Measurements from ENCODE around the gene SNTB2. TPM values are rescaled to one million over a fixed set of nuclear protein-coding genes. Genes with fewer than 3 reads are reported as not detected.

Gene SNTB2
- total and polyA plus RNA-seq, 9 of the 15 experiments (the other 6 are each of a cell fraction or from before 2014, with no cell fraction given), result 1.2 to 13.7 (median 5.7) TPM

DNA sequence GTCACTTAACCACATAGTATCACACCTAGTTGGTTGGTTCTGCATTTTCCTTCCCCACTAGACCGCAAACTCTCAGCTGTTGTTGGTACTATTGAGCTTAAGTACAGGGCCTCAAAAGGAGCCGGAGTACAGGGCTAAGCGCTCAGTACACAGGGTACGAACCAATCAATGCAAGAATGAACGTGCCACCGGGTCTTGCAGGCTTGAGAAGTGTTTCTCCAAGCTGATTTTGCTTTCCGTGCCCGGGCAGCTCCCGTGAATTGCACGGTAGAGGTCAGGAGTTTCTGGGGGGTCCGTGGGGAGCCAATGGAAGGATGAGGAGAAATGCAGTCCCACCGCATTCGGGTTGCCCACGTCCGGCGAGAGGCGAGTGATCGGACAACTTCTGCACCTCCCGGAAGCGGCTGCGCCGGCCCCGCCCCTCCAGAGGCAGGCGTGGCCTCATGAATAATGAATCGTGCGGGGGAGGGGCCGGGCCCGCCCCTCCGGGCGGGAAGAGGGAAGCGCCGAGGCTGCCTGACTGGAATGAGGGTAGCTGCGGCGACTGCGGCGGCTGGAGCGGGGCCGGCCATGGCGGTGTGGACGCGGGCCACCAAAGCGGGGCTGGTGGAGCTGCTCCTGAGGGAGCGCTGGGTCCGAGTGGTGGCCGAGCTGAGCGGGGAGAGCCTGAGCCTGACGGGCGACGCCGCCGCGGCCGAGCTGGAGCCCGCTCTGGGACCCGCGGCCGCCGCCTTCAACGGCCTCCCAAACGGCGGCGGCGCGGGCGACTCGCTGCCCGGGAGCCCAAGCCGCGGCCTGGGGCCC lies at the start of gene SNTB2 (continued):
- TF ChIP-seq, protein P1, sequence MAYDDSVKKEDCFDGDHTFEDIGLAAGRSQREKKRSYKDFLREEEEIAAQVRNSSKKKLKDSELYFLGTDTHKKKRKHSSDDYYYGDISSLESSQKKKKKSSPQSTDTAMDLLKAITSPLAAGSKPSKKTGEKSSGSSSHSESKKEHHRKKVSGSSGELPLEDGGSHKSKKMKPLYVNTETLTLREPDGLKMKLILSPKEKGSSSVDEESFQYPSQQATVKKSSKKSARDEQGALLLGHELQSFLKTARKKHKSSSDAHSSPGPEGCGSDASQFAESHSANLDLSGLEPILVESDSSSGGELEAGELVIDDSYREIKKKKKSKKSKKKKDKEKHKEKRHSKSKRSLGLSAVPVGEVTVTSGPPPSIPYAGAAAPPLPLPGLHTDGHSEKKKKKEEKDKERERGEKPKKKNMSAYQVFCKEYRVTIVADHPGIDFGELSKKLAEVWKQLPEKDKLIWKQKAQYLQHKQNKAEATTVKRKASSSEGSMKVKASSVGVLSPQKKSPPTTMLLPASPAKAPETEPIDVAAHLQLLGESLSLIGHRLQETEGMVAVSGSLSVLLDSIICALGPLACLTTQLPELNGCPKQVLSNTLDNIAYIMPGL (CRISPR knock-in tag; IDR thresholded peaks at IDR 0.05), result 0 out of 2 replicates have a peak, but pooled peaks have one; percentile 66
- TF ChIP-seq ETV1 (tag; conservative IDR thresholded peaks at IDR 0.05; ENCODE audit: low read depth), result peak; percentile 88
- TF ChIP-seq SPI1 (IDR thresholded peaks at IDR 0.05; ENCODE audit: borderline replicate concordance, low read depth, low read length), result peak; percentile 57; the same call in 1 of the 2 replicates
- peak; percentile 17 to 84 (median 78) for TF ChIP-seq YY1 (IDR thresholded peaks at IDR 0.05; ENCODE audit: borderline replicate concordance in 1 of 3, control insufficient read depth in 1 of 3, extremely low read depth in 1 of 3, insufficient read depth in 3 of 3, insufficient read length in 1 of 3, insufficient replicate concordance in 2 of 3, low read depth in 1 of 3, low read length in 2 of 3)
- TF ChIP-seq SMAD1 (IDR thresholded peaks at IDR 0.05; ENCODE audit: low read depth, low read length, partially characterized antibody), result peak; percentile 16
- no peak for TF ChIP-seq EHMT2 (IDR thresholded peaks at IDR 0.05)
- TF ChIP-seq TSC22D4 (tag; IDR thresholded peaks at IDR 0.05), result no peak
- TF ChIP-seq RBM15 (IDR thresholded peaks at IDR 0.05; ENCODE audit: insufficient read depth, low read length), result no peak
- TF ChIP-seq ZFX (CRISPR knock-in tag; IDR thresholded peaks at IDR 0.05), result peak; percentile 70
- no peak for TF ChIP-seq SRSF9 (IDR thresholded peaks at IDR 0.05; ENCODE audit: borderline replicate concordance, low read depth, low read length)
- TF ChIP-seq, protein P2, sequence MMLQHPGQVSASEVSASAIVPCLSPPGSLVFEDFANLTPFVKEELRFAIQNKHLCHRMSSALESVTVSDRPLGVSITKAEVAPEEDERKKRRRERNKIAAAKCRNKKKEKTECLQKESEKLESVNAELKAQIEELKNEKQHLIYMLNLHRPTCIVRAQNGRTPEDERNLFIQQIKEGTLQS (IDR thresholded peaks at IDR 0.05), result no peak
- TF ChIP-seq, protein P2 (CRISPR knock-in tag; conservative IDR thresholded peaks at IDR 0.05), result 0 out of 2 replicates have a peak, but pooled peaks have one; percentile 28
- TF ChIP-seq, protein P3, sequence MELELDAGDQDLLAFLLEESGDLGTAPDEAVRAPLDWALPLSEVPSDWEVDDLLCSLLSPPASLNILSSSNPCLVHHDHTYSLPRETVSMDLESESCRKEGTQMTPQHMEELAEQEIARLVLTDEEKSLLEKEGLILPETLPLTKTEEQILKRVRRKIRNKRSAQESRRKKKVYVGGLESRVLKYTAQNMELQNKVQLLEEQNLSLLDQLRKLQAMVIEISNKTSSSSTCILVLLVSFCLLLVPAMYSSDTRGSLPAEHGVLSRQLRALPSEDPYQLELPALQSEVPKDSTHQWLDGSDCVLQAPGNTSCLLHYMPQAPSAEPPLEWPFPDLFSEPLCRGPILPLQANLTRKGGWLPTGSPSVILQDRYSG (tag; conservative IDR thresholded peaks at IDR 0.05; ENCODE audit: low read depth), result 0 out of 2 replicates have a peak, but pooled peaks have one; percentile 60
- TF ChIP-seq, protein P4, sequence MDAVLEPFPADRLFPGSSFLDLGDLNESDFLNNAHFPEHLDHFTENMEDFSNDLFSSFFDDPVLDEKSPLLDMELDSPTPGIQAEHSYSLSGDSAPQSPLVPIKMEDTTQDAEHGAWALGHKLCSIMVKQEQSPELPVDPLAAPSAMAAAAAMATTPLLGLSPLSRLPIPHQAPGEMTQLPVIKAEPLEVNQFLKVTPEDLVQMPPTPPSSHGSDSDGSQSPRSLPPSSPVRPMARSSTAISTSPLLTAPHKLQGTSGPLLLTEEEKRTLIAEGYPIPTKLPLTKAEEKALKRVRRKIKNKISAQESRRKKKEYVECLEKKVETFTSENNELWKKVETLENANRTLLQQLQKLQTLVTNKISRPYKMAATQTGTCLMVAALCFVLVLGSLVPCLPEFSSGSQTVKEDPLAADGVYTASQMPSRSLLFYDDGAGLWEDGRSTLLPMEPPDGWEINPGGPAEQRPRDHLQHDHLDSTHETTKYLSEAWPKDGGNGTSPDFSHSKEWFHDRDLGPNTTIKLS (IDR thresholded peaks at IDR 0.05; ENCODE audit: borderline replicate concordance, low read depth), result peak; percentile 23; the same call in 1 of the 2 replicates
- TF ChIP-seq IFI16 (CRISPR knock-in tag; IDR thresholded peaks at IDR 0.05), result no peak
- TF ChIP-seq DPF2 (IDR thresholded peaks at IDR 0.05), result no peak
- TF ChIP-seq CREM (IDR thresholded peaks at IDR 0.05; ENCODE audit: low read depth), result no peak
- TF ChIP-seq, protein P5, sequence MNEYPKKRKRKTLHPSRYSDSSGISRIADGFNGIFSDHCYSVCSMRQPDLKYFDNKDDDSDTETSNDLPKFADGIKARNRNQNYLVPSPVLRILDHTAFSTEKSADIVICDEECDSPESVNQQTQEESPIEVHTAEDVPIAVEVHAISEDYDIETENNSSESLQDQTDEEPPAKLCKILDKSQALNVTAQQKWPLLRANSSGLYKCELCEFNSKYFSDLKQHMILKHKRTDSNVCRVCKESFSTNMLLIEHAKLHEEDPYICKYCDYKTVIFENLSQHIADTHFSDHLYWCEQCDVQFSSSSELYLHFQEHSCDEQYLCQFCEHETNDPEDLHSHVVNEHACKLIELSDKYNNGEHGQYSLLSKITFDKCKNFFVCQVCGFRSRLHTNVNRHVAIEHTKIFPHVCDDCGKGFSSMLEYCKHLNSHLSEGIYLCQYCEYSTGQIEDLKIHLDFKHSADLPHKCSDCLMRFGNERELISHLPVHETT (CRISPR knock-in tag; conservative IDR thresholded peaks at IDR 0.05 in 1 of 2, IDR thresholded peaks at IDR 0.05 in 1 of 2), result 0 out of 4 replicates have a peak, but pooled peaks of 1 of the 2 experiments have one; percentile 28

Data from K562 (cell line).